Body of pancreas (tissue), 4 donors: ENCODE results near the gene FAM9B. TPM values are rescaled to one million over a fixed set of nuclear protein-coding genes. Genes with fewer than 3 reads are reported as not detected.

Source experiments
- ATAC-seq: fragments of 150-250 bp; one replicate; pipeline ENCODE4 v1.9.1; 2016
- DNase-seq, 4 donors: peaks; one replicate each; pipeline ENCODE4 v3.0.0-alpha.2; 2019
- H3K27ac ChIP-seq, 4 donors: fragments of 200-600 bp; sonication (generic); 1 replicate in 3 of 4; 2 replicates in 1 of 4; pipeline versions ENCODE4 v1.5.1 to v1.6.1; 2016 to 2019; ENCODE audit warnings: mild to moderate bottlenecking in 1 of 4, mixed read lengths in 1 of 4, moderate library complexity in 1 of 4
- H3K27me3 ChIP-seq, 2 donors: fragments of 200-600 bp; sonication (generic); one replicate each; pipeline ENCODE4 v1.6.0; 2016; ENCODE audit warnings: mild to moderate bottlenecking in 1 of 2
- H3K36me3 ChIP-seq, 2 donors: fragments of 200-600 bp; sonication (generic); replicated peaks in 1 of 2; 2 replicates each; pipeline ENCODE4 v1.5.1; 2016; ENCODE audit warnings: low read depth in 2 of 2; ENCODE audit not compliant: insufficient read depth in 1 of 2
- H3K4me1 ChIP-seq: fragments of 200-600 bp; sonication (generic); one replicate; pipeline ENCODE4 v1.6.0; 2016
- H3K4me3 ChIP-seq, 2 donors: fragments of 200-600 bp; sonication (generic); 1 replicate in 1 of 2; 2 replicates in 1 of 2; pipeline ENCODE4 v1.5.1; 2016 to 2019
- H3K9me3 ChIP-seq, 3 donors: fragments of 200-600 bp; sonication (generic); 1 replicate in 2 of 3; 2 replicates in 1 of 3; pipeline ENCODE4 v1.5.1; 2016
- CTCF ChIP-seq, 7 experiments: fragments of 450-650 bp in 4 of 7; fragments of 200-600 bp in 3 of 7; sonication (generic) in 3 of 7; IDR thresholded peaks; one replicate each; pipeline ENCODE4 v1.5.1; 2016 to 2019; ENCODE audit warnings: antibody characterized with exemption in 7 of 7
- POLR2A ChIP-seq, 3 donors: fragments of 450-650 bp; IDR thresholded peaks; one replicate each; pipeline ENCODE4 v1.6.1; 2016; ENCODE audit warnings: antibody characterized with exemption in 3 of 3, mild to moderate bottlenecking in 2 of 3
- WGBS, 2 donors: methylation state at CpG; one replicate each; pipeline ENCODE4 v1.1.5; 2017; 5-methylcytosine and 5-hydroxymethylcytosine counted together
- intact Hi-C: fragments of 100-400 bp; cut with DNase I; formaldehyde crosslinking; loops from one replicate; pipeline ENCODE4 v1.15.1; 2023
- total RNA-seq, 2 donors: library from RNA; depleted of rRNA; stranded (reverse); fragments of >200 nt; gene quantifications; one replicate each; pipeline ENCODE4 v1.1.0, GENCODE V29; 2016

The FAM9B gene
- total RNA-seq: not detected

DNA sequence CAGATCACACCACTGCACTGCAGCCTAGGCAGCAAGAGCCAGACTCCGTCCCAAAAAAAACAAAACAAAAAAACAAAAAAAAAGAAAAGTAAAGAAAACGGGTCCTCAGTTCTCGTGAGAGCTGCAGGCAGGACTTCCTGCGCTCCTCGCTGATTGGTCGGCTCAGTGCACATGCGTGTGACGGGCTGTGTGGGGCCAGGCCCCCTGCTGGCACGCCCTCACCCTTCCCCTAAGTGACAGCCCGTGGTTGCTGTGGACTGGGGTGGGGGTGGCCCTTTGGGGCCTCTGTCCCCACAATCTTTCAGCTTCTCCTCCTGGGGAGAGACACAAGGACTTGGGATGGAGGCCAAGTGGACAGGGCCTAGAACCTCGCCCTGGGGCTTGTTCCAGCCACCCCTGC lies at the start of gene FAM9B:
TSS of gene FAM9B (minus strand) at position 139 of the 400 bp plus-strand sequence. CDS start 1,141 bp downstream, outside the sequence.
- WGBS, 2 donors: 89 to 92% methylated on average over 8 to 10 of the region's 11 CpGs
- H3K27me3 ChIP-seq: no peaks in the 10 kb centered on the region
- TF ChIP-seq CTCF (IDR thresholded peaks at IDR 0.05): no peak
- TF ChIP-seq POLR2A (IDR thresholded peaks at IDR 0.05): no peak
- no peaks in the 10 kb centered on the region for H3K4me1 ChIP-seq
- no peak within 1 kb of the TSS for H3K4me3 ChIP-seq
- H3K9me3 ChIP-seq: no peaks in the 10 kb centered on the region
- intact Hi-C loops: no loop called here
- H3K36me3 ChIP-seq: no peaks in the 10 kb centered on the region
- H3K27ac ChIP-seq: no peak within 1 kb of the TSS
- ATAC-seq: no peak
- DNase-seq: no peak

DNA sequence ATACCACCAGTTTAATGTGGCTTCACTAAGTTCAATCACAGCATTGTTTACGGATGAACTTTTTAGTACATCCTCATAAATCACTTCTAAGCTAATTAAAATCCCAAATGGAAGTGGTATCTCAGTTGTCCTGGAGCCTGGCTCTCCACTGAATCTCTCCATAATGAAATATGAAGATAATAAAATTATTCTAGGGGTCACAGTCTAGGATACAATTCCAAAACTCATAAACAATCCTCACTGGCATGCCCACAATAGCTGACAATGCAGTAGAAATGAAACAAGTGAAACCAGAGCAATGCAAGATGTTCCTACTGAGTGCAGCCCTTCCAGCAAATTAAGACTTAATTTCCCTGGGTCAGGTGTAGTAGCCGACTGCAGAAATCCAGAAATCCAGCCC lies 47.3 kb upstream of the FAM9B start:
- no peak overlapping the region for H3K4me3 ChIP-seq
- no peaks in the 10 kb centered on the region for H3K9me3 ChIP-seq
- no peaks in the 10 kb centered on the region for H3K36me3 ChIP-seq
- H3K27ac ChIP-seq: no peak overlapping the region
- H3K27me3 ChIP-seq: no peaks in the 10 kb centered on the region
- no peaks in the 10 kb centered on the region for H3K4me1 ChIP-seq
- ATAC-seq (no peak), DNase-seq (no peak)
- WGBS, 2 donors: 58 to 66% methylated on average over 2 of the region's 2 CpGs
- intact Hi-C loops: no loop called here
- no peak for TF ChIP-seq CTCF (IDR thresholded peaks at IDR 0.05)
- no peak for TF ChIP-seq POLR2A (IDR thresholded peaks at IDR 0.05)

GRCh38 chrX:9074326-9074725 lies 40.4 kb upstream of the FAM9B start:
- Histone ChIP-seq H3K27ac (no peak overlapping the region), H3K4me3 (no peak overlapping the region), H3K36me3 (no peaks in the 10 kb centered on the region), H3K9me3 (no peaks in the 10 kb centered on the region), H3K27me3 (no peaks in the 10 kb centered on the region), H3K4me1 (no peaks in the 10 kb centered on the region)
- ATAC-seq (no peak), DNase-seq (no peak)
- intact Hi-C loops: no loop called here
- no peak for TF ChIP-seq POLR2A (IDR thresholded peaks at IDR 0.05)
- no peak for TF ChIP-seq CTCF (IDR thresholded peaks at IDR 0.05)
- WGBS, 2 donors: 49 to 50% methylated on average over 3 to 5 of the region's 5 CpGs

DNA sequence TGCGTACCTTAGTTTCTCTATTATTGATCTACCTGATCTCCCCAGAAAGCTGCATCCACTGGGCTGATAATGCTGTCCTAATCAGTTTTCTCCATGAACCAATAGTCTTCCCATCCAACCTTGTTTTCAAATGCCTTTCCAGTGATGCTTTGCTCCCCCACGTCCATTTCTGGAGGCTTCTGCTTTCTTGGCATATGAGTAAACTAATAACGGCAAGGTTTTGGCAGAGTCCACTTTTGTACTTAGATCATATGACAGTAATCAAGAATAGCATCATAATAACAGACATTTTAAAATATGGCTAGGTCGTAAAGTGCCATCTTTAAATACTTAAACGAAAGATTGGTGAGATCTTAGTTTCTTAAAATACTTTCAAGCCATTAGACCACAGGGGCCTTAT lies 38.4 kb upstream of the FAM9B start:
- H3K4me3 ChIP-seq: no peak overlapping the region
- WGBS, 2 donors: 49 to 63% methylated on average over 5 of the region's 5 CpGs

More for the DNA sequence above, 38.4 kb upstream of the FAM9B start:
- DNase-seq (no peak), ATAC-seq (no peak)
- intact Hi-C loops: no loop called here
- Histone ChIP-seq H3K36me3 (no peaks in the 10 kb centered on the region), H3K4me1 (no peaks in the 10 kb centered on the region), H3K9me3 (no peaks in the 10 kb centered on the region), H3K27me3 (no peaks in the 10 kb centered on the region), H3K27ac (no peak overlapping the region)
- TF ChIP-seq CTCF (IDR thresholded peaks at IDR 0.05) (no peak), POLR2A (IDR thresholded peaks at IDR 0.05) (no peak)
